Small intestine (tissue), 7 donors: ENCODE results near the gene IL21R. TPM values are rescaled to one million over a fixed set of nuclear protein-coding genes. Genes with fewer than 3 reads are reported as not detected.

Experiments used
- DNase-seq, 2 donors: peaks; one replicate each; pipeline versions ENCODE4 v3.0.0 to v3.0.0-alpha.2; 2013
- FAIRE-seq: peaks from 2 replicates; lab custom pipeline; 2012; peaks lifted over from hg19 to GRCh38; lab: Jason Lieb, UNC
- H3K27ac ChIP-seq, 3 donors: one replicate each; pipeline ENCODE4 v1.5.1; 2013; ENCODE audit warnings: low read length in 2 of 3, mild to moderate bottlenecking in 2 of 3, control low read depth in 1 of 3, inconsistent platforms in 1 of 3, low read depth in 1 of 3, moderate library complexity in 1 of 3
- H3K27me3 ChIP-seq, 3 donors: one replicate each; pipeline ENCODE4 v1.6.1; 2013; ENCODE audit warnings: low read length in 3 of 3, inconsistent platforms in 1 of 3; ENCODE audit not compliant: control insufficient read depth in 3 of 3, insufficient read depth in 3 of 3
- H3K36me3 ChIP-seq, 3 donors: one replicate each; pipeline ENCODE4 v1.6.1; 2013; ENCODE audit warnings: low read length in 3 of 3, inconsistent platforms in 1 of 3, low read depth in 1 of 3, mild to moderate bottlenecking in 1 of 3, moderate library complexity in 1 of 3; ENCODE audit not compliant: control insufficient read depth in 3 of 3, insufficient read depth in 2 of 3
- H3K4me1 ChIP-seq, 3 donors: one replicate each; pipeline ENCODE4 v1.6.1; 2013; ENCODE audit warnings: low read length in 2 of 3, inconsistent platforms in 1 of 3, low read depth in 1 of 3, mild to moderate bottlenecking in 1 of 3, moderate library complexity in 1 of 3; ENCODE audit not compliant: control insufficient read depth in 3 of 3, insufficient read depth in 2 of 3
- H3K4me3 ChIP-seq, 3 donors: one replicate each; pipeline ENCODE4 v1.5.1; 2013; ENCODE audit warnings: low read length in 3 of 3, control low read depth in 1 of 3, inconsistent platforms in 1 of 3, low read depth in 1 of 3, mild to moderate bottlenecking in 1 of 3, moderate library complexity in 1 of 3
- H3K9me3 ChIP-seq, 2 donors: one replicate each; pipeline ENCODE4 v1.6.1; 2013; ENCODE audit warnings: low read depth in 1 of 2, low read length in 1 of 2; ENCODE audit not compliant: control insufficient read depth in 2 of 2, insufficient read depth in 1 of 2
- WGBS, 3 donors: extraction: QIAGEN DNeasy Blood & Tissue Kit; methylation state at CpG; one replicate each; pipeline ENCODE4 v1.1.7; 2013; 5-methylcytosine and 5-hydroxymethylcytosine counted together
- polyA plus RNA-seq, 4 donors: library from polyadenylated mRNA; stranded (reverse) in 3 of 4; unstranded in 1 of 4; fragments of 200-250 nt in 3 of 4; fragments of 120-200 nt in 1 of 4; gene quantifications; one replicate each; pipeline versions ENCODE4 v1.2.1 to v1.2.3, GENCODE V29; 2013
- donor health status: healthy with polysubstance abuse.
- donor health status: control.
- donor health status: control.
- donor health status: Bipolar disorder and iron deficiency.
- donor health status: healthy.

Gene IL21R
- polyA plus RNA-seq, 4 donors: under 0.01 to 0.85 (median 0.33) TPM

DNA sequence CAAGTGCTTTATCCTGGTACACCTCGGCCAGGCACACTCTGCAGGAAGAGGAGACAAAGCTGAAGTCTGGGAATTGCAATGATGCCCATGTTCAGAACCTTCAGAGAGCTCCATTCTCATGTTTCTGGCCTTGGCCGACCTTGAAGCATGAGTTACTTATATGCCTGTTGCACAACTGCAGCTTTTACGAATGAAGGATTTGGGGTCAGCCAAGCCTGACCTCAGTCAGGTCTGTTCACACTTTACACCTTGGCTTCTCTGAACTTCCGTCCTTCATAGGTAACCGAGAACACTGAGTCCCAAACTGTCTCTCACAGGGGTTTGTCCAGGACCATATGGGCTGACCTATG, 81.1 kb downstream of the IL21R start:
- Histone ChIP-seq H3K27me3 (no peaks in the 10 kb centered on the region), H3K9me3 (no peaks in the 10 kb centered on the region), H3K4me3 (no peak overlapping the region), H3K36me3 (peaks cover 26 to 66% (median 31%) of the 10 kb centered on the region in 3 donors), H3K4me1 (peaks cover 0 to 10% (median 0%) of the 10 kb centered on the region in 3 donors), H3K27ac (no peak overlapping the region)
- DNase-seq (no peak), FAIRE-seq (no peak)
- 86 to 94% (median 92%) methylated on average over 5 of the region's 5 CpGs for WGBS, 3 donors

DNA sequence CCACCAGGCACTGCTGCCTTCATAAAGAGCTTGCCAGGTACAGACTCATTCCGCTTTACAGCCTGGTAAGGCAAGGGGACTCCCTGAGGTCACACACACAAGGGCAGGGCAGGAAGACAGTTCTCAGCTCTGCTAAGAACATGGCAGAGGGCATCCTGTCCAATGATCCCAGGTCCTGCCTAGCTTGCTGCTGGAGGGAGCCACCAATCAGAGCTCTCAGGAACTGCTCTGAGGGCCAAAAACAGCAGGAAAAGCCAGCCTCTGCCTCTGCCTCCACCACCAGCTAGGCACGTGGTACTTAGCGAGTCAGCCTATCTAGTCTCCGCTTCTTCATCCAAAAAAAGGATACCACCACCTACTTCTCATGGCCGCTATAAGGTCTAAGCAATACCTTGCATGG, 81.7 kb downstream of the IL21R start:
- Histone ChIP-seq H3K4me1 (peaks cover 0 to 10% (median 0%) of the 10 kb centered on the region in 3 donors), H3K27ac (no peak overlapping the region), H3K27me3 (no peaks in the 10 kb centered on the region), H3K9me3 (no peaks in the 10 kb centered on the region), H3K36me3 (peaks cover 26 to 72% (median 32%) of the 10 kb centered on the region in 3 donors), H3K4me3 (no peak overlapping the region)
- no peak for FAIRE-seq
- DNase-seq: no peak
- WGBS, 3 donors: 93 to 96% (median 94%) methylated on average over 5 of the region's 5 CpGs

DNA sequence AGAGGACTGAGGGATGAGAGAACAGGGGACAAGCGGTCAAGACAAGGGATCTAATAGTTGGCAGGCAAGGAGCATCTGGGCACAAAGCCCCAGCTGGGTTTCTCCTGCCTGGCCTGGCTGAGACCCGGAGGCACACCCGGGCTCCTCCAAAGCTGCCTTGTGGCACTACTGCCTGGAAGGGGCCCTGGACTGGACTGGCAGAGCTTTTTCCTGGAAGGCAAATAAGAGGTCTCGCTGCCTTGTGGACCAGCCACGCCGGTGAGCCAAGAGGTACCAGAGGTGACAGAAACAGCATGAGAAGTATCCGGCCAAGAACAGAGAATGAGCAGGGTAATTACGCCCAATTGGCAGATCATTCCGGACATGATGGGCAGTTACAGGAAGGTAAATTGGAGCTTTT, 83.2 kb downstream of the IL21R start:
- Histone ChIP-seq H3K27me3 (no peaks in the 10 kb centered on the region), H3K4me3 (no peak overlapping the region), H3K9me3 (no peaks in the 10 kb centered on the region), H3K27ac (no peak overlapping the region), H3K36me3 (peaks cover 38 to 85% (median 41%) of the 10 kb centered on the region in 3 donors), H3K4me1 (peaks cover 0 to 10% (median 0%) of the 10 kb centered on the region in 3 donors)
- 97 to 98% (median 98%) methylated on average over 9 of the region's 9 CpGs for WGBS, 3 donors
- DNase-seq (no peak), FAIRE-seq (no peak)

DNA sequence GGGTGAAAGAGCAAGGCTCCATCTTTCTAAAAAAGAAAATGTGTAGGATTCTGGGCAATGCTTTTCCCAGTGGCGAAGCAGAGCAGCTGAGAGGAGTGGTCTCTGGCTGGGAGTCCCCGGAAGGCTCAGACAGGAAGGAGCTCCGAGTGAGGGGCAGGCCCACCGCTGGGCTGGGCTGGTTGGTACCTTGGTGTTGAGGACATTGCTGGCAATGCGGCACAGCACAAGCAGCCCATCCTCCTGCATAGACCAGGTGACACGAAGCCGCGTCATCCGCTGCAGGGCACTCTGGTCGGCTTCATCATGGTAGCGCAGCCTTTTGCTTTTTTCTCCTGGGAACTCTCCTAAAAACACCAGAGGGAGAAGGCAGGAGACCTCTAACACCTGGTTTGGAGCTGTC, 83.8 kb downstream of the IL21R start:
- H3K4me3 ChIP-seq: no peak overlapping the region
- no peaks in the 10 kb centered on the region for H3K27me3 ChIP-seq
- DNase-seq (no peak), FAIRE-seq (no peak)
- no peaks in the 10 kb centered on the region for H3K9me3 ChIP-seq
- 96 to 98% (median 97%) methylated on average over 11 of the region's 11 CpGs for WGBS, 3 donors
- H3K36me3 ChIP-seq: peaks cover 37 to 85% (median 41%) of the 10 kb centered on the region in 3 donors
- no peak overlapping the region for H3K27ac ChIP-seq
- H3K4me1 ChIP-seq: peaks cover 0 to 10% (median 0%) of the 10 kb centered on the region in 3 donors

DNA sequence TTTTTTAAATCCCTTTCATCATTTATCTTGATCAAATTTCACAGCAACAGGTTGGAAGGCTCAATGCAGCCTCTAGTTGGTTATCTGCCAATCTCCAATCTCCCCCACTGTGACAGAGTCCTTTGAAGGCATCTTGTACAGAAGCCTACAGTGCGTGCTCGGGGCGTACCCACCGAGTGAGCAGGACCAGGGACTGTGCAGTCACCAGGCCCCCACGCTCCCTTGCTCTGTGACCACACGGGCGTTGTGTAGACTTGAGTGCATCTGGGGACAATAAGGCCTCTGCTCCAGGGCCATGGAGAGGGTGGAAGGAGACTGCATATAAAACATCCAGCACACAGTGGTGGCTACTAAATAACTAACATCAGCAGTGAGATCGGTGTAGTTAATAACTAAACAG, 84.4 kb downstream of the IL21R start:
- Histone ChIP-seq H3K36me3 (peaks cover 34 to 84% (median 40%) of the 10 kb centered on the region in 3 donors), H3K4me1 (peaks cover 0 to 10% (median 0%) of the 10 kb centered on the region in 3 donors), H3K9me3 (no peaks in the 10 kb centered on the region), H3K27me3 (no peaks in the 10 kb centered on the region), H3K27ac (no peak overlapping the region), H3K4me3 (no peak overlapping the region)
- WGBS, 3 donors: 86 to 95% (median 94%) methylated on average over 8 of the region's 8 CpGs
- FAIRE-seq (no peak), DNase-seq (no peak)

DNA sequence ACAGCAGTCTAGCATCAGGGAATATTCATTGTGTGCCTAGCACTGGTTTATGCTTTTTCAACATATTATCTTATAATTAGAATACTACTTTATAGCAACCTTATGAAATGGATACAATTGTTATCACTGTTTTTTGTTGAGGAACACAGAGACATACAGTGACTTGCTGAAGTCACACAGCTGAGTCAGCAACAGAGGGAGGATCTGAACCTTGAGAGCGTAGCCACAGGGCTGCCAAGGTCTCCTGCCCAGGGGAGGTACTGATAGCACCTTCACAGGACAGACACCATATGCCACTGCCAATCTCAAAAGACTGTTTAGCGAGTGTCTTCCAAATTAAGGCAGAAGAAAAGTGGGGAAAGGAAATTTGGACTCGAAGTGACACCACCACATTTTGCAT, 84.8 kb downstream of the IL21R start:
- H3K27me3 ChIP-seq: no peaks in the 10 kb centered on the region
- peaks cover 31 to 84% (median 40%) of the 10 kb centered on the region in 3 donors for H3K36me3 ChIP-seq
- H3K4me3 ChIP-seq: no peak overlapping the region
- H3K4me1 ChIP-seq: peaks cover 0 to 10% (median 0%) of the 10 kb centered on the region in 3 donors
- FAIRE-seq: no peak
- H3K27ac ChIP-seq: no peak overlapping the region
- no peaks in the 10 kb centered on the region for H3K9me3 ChIP-seq
- WGBS, 3 donors: 94 to 98% (median 94%) methylated on average over 3 of the region's 3 CpGs
- no peak for DNase-seq

DNA sequence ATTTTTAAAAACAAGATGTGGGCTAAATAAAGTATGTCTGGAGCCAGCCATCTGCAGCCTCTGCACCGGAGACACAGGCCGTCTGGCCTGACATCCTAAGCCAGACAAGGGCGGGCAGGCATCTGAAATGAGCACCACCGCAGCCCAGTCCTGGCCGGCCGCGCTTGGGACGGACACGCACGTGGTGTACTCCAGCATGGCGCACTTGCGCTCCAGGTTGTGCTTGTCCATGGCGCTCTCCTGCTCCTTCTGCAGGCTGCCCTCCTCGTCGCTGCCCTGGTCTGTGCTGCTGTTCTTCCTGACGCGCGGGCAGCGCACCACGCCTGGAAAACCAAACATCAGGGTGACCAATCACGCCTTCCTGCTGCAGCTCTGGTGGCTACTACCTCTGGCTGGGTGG, 87.4 kb downstream of the IL21R start:
- H3K36me3 ChIP-seq: peaks cover 28 to 74% (median 29%) of the 10 kb centered on the region in 3 donors
- H3K27ac ChIP-seq: no peak overlapping the region
- no peaks in the 10 kb centered on the region for H3K9me3 ChIP-seq
- H3K27me3 ChIP-seq: no peaks in the 10 kb centered on the region
- FAIRE-seq (no peak), DNase-seq (no peak)
- H3K4me3 ChIP-seq: no peak overlapping the region
- H3K4me1 ChIP-seq: no peaks in the 10 kb centered on the region
- WGBS, 3 donors: 97 to 99% (median 97%) methylated on average over 21 of the region's 21 CpGs

DNA sequence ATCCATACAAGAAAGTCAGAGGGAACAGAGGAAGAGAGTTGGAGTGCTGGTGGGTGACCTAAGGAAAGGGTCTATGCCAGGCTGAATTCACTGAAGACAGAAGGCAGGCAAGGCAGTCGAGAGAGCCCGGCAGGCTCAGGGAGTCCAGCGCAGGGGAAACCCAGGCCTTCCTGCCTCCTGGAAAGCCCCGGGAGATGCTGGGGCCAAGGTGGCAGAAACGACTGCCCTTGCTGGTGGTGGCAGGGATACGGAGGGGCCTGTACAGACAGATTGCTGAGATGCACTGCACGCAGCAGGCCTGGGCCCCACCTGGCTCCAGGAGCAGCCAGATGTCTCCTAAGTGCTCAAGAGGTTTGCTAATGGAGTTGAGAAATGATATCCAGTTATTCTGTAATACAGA, 87.9 kb downstream of the IL21R start:
- 95 to 96% (median 95%) methylated on average over 7 of the region's 7 CpGs for WGBS, 3 donors
- no peak overlapping the region for H3K4me3 ChIP-seq
- no peak overlapping the region for H3K27ac ChIP-seq
- peaks cover 28 to 74% (median 32%) of the 10 kb centered on the region in 3 donors for H3K36me3 ChIP-seq
- FAIRE-seq (no peak), DNase-seq (no peak)
- H3K9me3 ChIP-seq: no peaks in the 10 kb centered on the region
- no peaks in the 10 kb centered on the region for H3K27me3 ChIP-seq
- no peaks in the 10 kb centered on the region for H3K4me1 ChIP-seq
